C4-2B (cell line): Measurements from ENCODE around the gene ABAT.

Experiments used
- H3K27ac ChIP-seq: fragments of 450-650 bp; 2 replicates; pipeline ENCODE4 v1.5.1; 2017
- ZFX ChIP-seq: fragments of 450-650 bp; IDR thresholded peaks from 2 replicates; pipeline ENCODE4 v1.6.1; 2017
- TF ChIP-seq, protein P1 (sequence below): fragments of 450-650 bp; conservative IDR thresholded peaks from 2 replicates; pipeline ENCODE4 v1.5.1; 2017; ENCODE audit warnings: mild to moderate bottlenecking

ABAT gene

DNA sequence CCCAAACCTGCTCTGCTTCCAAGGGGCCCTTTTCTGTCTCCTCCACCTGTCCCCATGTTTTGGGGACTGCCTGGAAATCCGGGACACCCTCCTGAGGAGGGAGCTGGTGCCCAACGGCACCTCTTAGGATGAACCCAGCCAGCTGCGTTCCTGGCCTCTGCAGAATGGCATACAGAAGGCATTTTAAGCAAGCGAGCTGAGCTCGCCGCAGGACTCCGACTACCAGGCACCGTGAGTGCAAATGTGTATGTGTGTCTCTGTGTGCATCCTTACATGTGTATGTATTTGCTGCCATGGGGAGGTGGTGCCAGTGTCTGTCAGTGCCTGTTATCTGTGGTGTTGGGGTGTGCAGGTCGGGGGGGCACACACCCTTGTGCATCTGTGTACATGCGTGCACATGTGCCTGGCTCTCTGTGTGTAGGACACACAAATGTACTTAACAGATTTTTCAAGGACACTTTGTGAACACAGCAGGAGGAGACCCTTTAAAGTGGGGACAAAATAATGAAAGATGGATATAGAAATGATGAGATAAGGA is 39.3 kb downstream of the ABAT start:
- H3K27ac ChIP-seq, result no peak overlapping the region
- TF ChIP-seq ZFX, result no peak
- TF ChIP-seq, protein P1, sequence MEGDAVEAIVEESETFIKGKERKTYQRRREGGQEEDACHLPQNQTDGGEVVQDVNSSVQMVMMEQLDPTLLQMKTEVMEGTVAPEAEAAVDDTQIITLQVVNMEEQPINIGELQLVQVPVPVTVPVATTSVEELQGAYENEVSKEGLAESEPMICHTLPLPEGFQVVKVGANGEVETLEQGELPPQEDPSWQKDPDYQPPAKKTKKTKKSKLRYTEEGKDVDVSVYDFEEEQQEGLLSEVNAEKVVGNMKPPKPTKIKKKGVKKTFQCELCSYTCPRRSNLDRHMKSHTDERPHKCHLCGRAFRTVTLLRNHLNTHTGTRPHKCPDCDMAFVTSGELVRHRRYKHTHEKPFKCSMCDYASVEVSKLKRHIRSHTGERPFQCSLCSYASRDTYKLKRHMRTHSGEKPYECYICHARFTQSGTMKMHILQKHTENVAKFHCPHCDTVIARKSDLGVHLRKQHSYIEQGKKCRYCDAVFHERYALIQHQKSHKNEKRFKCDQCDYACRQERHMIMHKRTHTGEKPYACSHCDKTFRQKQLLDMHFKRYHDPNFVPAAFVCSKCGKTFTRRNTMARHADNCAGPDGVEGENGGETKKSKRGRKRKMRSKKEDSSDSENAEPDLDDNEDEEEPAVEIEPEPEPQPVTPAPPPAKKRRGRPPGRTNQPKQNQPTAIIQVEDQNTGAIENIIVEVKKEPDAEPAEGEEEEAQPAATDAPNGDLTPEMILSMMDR, result no peak

DNA sequence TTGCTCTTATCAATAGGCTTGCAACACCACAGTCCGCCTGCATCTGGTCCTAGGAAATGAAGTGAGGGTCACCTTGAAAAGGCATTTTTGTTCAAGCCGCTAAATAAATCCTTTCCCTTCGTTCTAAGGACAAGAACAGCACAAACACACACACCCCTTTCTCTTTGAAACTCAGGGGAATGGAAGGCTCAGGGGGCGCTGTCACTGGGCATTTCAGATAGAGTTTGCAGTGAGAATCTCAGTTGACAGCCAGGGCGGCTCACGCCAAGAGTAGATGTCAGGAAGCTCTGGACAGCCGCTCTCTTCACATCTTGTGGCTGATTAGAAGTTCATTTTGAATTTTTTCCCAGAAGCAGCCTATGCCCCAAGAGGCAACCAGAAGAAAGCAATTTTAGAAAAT is 39.8 kb downstream of the ABAT start:
- H3K27ac ChIP-seq, result no peak overlapping the region
- TF ChIP-seq, protein P1, result no peak
- TF ChIP-seq ZFX, result no peak

DNA sequence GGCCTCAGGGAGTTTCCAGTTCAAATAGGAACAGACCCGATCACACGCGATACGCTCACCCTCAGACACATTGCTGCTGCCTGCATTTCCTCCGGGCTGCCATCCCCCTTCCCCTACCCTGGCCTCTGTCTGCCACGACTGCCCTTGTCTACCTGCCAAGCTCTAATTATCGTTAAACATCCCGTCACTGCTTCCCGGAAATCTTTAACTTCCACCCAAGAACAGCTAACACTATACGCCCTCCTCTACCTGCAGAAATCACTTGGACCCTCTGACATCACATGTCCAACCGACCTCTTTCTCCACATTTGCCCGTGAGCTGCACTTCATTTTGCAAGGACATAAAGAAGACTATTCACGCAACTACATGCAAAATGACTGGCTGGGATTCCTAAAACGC is 40.4 kb downstream of the ABAT start:
- TF ChIP-seq ZFX, result no peak
- TF ChIP-seq, protein P1, result no peak
- H3K27ac ChIP-seq, result no peak overlapping the region

DNA sequence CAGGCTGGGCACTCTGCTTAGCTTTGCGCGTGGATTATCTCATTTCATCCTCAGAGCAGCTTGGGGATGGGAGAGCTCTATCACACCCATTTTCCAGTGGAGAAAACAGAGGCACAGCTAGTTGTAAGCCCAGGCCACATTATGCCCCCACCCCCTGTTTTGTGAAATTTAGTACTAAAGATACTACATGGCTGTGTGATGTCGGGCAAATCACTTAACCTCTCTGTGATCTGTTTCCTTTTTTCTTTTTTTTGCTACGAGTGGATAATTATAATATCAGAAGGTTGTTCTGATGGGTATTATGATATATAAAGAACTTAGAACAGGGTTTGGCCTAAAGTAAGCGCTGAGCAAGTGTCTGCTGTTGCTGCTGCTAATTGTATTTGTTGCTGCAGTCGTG is 41.6 kb downstream of the ABAT start:
- no peak overlapping the region for H3K27ac ChIP-seq
- TF ChIP-seq ZFX, result no peak

DNA sequence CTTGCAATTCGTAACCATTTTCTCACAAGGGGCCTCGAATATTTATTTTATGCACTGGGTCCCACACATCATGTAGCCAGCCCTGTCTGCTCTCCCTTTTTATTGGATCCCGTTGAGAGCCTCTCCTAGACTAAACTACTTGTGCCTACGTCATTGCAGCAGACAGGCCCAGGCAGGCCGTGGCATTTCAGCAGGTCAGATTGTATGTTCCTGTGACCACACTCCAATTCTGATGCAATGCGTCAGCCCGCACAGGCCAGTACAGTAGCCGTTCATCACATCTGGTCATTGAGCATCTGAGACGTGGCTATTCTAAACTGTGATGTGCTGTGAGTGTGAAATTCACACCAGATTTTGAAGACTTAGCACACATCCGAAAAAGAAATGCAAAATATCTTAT is 42.2 kb downstream of the ABAT start:
- TF ChIP-seq, protein P1, result no peak
- TF ChIP-seq ZFX, result no peak
- no peak overlapping the region for H3K27ac ChIP-seq

DNA sequence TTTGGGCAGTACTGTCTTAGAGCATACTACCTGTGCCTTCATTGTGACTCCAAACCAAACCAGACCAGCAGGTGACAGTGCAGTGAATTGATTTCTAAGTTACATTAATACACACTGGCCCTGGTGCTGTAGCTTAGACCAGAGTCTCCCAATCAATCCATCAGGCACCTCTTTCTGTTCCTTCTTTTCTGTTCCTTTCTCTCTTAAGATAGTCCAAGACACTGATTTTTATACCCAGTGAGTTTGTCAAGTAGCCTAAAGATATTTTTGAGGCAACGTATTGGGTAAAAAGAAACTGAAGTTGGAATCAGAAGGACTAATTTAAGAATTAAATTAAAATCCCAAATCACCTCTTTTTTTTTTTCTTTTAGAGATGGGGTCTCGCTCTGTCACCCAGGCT is 43.1 kb downstream of the ABAT start:
- H3K27ac ChIP-seq, result no peak overlapping the region
- TF ChIP-seq, protein P1, result no peak
- no peak for TF ChIP-seq ZFX

DNA sequence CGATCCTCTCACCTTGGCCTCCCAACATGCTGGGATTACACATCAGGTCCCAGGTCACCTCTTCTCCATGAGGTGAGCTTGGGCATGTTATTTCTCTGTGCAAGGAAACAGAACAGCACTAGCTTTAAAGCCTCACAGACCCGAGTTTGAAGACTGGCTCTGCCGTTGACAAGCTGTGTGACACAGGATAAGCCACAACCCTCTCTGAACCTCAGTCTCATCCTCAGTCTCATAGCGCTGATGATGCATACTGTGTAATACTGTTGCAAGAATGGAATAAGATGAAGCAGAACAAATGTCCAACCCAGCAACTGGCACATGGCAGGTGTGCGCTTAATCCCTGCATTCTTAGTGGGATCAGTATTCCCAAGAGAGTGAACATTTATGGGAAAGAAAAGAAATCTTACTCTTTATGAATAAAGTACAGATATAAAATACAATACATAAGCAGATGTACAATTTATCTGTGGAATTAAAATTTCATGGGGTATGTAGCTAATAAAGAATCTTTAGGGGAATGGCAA is 43.5 kb downstream of the ABAT start:
- TF ChIP-seq, protein P1, result no peak
- TF ChIP-seq ZFX, result no peak
- no peak overlapping the region for H3K27ac ChIP-seq
